Heart left ventricle (tissue), 13 donors: ENCODE measurements around the gene HOMER1.

Experiments used
- CTCF ChIP-seq, 12 donors: fragments of 200-600 bp; sonication (generic) in 4 of 12; IDR thresholded peaks; one replicate each; pipeline versions ENCODE4 v1.5.0 to v1.8.0; 2018 to 2022; ENCODE audit warnings: antibody characterized with exemption in 12 of 12, mild to moderate bottlenecking in 5 of 12
- POLR2A ChIP-seq, 2 donors: fragments of 450-650 bp; IDR thresholded peaks; one replicate each; pipeline ENCODE4 v1.6.1; 2017; ENCODE audit warnings: antibody characterized with exemption in 2 of 2, mild to moderate bottlenecking in 2 of 2, moderate library complexity in 2 of 2
- donor health status: ischemic (EF 13 %, LVEDD 7.1; RV severe dilation, severe dysfunction).
- donor health status: DM: no; HTN: yes; CAD: no.
- donor health status: DM: no; HTN: no; CAD: no.
- donor health status: ischemic (EF 25% LVEDD 6.9; RV normal size, moderate dysfunction).
- donor health status: ischemic (EF 25% LVEDD 5.7; RV mildly dilated, moderate dysfunction).
- donor health status: ischemic (EF 35%, LVEDD 5.7; RV mildly dilated, moderate dysfunction).
- donor health status: nonischemic (EF 11% LVEDD 7.7; RV severe dilation, severe dysfunction).
- donor health status: DM: yes; HTN: yes; CAD: no.
- donor health status: PGD.
- donor health status: ischemic (EF 29% LVEDD 5.4; RV normal size, mild dysfunction).
- donor health status: nonischemic (EF 23%, LVEDD 6.1; RV moderate dilation, normal function).

GRCh38 chr5:79510638-79511037 lies 3.3 kb downstream of the HOMER1 start:
- TF ChIP-seq CTCF (IDR thresholded peaks at IDR 0.05), result no peak
- no peak for TF ChIP-seq POLR2A (IDR thresholded peaks at IDR 0.05)
